ENCODE results near the gene FCHSD2.

- no peak for TF ChIP-seq CTCF (IDR thresholded peaks at IDR 0.05)
- no peak for TF ChIP-seq POLR2A (IDR thresholded peaks at IDR 0.05)
- no peak for TF ChIP-seq POLR2AphosphoS5 (IDR thresholded peaks at IDR 0.05)
These were observed 123.3 kb downstream of the FCHSD2 start for GRCh38 chr11:73018856-73019255.

Data from gastroesophageal sphincter (tissue), 3 donors.